ENCODE results near the gene SOX5.

DNA sequence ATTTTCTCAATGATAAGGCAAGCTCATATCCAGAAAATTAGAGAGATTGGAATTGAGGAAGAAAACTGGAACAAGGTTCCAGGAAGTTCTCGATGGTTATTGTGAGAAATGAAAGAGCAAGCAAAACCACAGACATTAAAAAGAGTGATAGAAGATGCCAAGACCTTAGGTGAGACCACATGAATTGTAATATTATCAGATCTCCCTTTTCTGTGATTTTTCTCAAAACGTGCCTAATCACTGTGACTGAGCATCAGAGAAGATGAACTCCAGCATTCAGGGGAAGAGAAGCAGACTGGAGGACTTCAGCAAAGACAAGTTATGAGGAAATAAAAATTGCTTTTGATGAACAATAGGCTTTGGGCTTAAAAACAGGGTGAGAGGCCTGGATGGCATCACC lies 278.8 kb downstream of the SOX5 start:
- TF ChIP-seq, protein P1, sequence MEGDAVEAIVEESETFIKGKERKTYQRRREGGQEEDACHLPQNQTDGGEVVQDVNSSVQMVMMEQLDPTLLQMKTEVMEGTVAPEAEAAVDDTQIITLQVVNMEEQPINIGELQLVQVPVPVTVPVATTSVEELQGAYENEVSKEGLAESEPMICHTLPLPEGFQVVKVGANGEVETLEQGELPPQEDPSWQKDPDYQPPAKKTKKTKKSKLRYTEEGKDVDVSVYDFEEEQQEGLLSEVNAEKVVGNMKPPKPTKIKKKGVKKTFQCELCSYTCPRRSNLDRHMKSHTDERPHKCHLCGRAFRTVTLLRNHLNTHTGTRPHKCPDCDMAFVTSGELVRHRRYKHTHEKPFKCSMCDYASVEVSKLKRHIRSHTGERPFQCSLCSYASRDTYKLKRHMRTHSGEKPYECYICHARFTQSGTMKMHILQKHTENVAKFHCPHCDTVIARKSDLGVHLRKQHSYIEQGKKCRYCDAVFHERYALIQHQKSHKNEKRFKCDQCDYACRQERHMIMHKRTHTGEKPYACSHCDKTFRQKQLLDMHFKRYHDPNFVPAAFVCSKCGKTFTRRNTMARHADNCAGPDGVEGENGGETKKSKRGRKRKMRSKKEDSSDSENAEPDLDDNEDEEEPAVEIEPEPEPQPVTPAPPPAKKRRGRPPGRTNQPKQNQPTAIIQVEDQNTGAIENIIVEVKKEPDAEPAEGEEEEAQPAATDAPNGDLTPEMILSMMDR (IDR thresholded peaks at IDR 0.05) = no peak
- no peak for TF ChIP-seq POLR2A (IDR thresholded peaks at IDR 0.05)
